Right atrium auricular region (tissue), 2 donors: ENCODE results near the gene STC2. TPM values are rescaled to one million over a fixed set of nuclear protein-coding genes. Genes with fewer than 3 reads are reported as not detected.

Experiments used
- DNase-seq: peaks from one replicate; pipeline ENCODE4 v3.0.0-alpha.2; 2019; ENCODE audit warnings: low spot score
- H3K27ac ChIP-seq, 2 donors: fragments of 200-600 bp; sonication (generic); 1 replicate in 1 of 2; 2 replicates in 1 of 2; pipeline ENCODE4 v1.5.1; 2016 to 2019
- H3K27me3 ChIP-seq, 2 donors: fragments of 200-600 bp; sonication (generic); one replicate each; pipeline versions ENCODE4 v1.5.1 to v1.6.0; 2017 to 2019
- H3K36me3 ChIP-seq: fragments of 200-600 bp; sonication (generic); one replicate; pipeline ENCODE4 v1.5.1; 2016
- H3K4me1 ChIP-seq, 2 donors: fragments of 200-600 bp; sonication (generic); one replicate each; pipeline versions ENCODE4 v1.5.1 to v1.6.0; 2017 to 2019
- H3K4me3 ChIP-seq, 2 donors: fragments of 200-600 bp; sonication (generic); 1 replicate in 1 of 2; 2 replicates in 1 of 2; pipeline ENCODE4 v1.5.1; 2017 to 2019; ENCODE audit warnings: mild to moderate bottlenecking in 1 of 2, moderate library complexity in 1 of 2
- H3K9me3 ChIP-seq, 2 donors: fragments of 200-600 bp; sonication (generic); one replicate each; pipeline ENCODE4 v1.5.1; 2019
- total RNA-seq, 2 donors: library from RNA; depleted of rRNA; stranded (reverse); fragments of >200 nt; gene quantifications; one replicate each; pipeline ENCODE4 v1.1.0, GENCODE V29; 2016
- TF ChIP-seq, protein P1 (sequence below), 2 donors: fragments of 200-600 bp; sonication (generic); IDR thresholded peaks; one replicate each; pipeline ENCODE4 v1.5.1; 2019; ENCODE audit warnings: antibody characterized with exemption in 2 of 2

The STC2 gene
- total RNA-seq, 2 donors from 2014 or later, result 16.0 to 16.1 TPM

- Histone ChIP-seq H3K27me3 (no peaks in the 10 kb centered on the region), H3K36me3 (no peaks in the 10 kb centered on the region), H3K4me1 (no peaks in the 10 kb centered on the region), H3K9me3 (peaks cover 0 to 7% of the 10 kb centered on the region in 2 donors), H3K4me3 (no peak overlapping the region), H3K27ac (no peak overlapping the region)
- TF ChIP-seq, protein P1, sequence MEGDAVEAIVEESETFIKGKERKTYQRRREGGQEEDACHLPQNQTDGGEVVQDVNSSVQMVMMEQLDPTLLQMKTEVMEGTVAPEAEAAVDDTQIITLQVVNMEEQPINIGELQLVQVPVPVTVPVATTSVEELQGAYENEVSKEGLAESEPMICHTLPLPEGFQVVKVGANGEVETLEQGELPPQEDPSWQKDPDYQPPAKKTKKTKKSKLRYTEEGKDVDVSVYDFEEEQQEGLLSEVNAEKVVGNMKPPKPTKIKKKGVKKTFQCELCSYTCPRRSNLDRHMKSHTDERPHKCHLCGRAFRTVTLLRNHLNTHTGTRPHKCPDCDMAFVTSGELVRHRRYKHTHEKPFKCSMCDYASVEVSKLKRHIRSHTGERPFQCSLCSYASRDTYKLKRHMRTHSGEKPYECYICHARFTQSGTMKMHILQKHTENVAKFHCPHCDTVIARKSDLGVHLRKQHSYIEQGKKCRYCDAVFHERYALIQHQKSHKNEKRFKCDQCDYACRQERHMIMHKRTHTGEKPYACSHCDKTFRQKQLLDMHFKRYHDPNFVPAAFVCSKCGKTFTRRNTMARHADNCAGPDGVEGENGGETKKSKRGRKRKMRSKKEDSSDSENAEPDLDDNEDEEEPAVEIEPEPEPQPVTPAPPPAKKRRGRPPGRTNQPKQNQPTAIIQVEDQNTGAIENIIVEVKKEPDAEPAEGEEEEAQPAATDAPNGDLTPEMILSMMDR (IDR thresholded peaks at IDR 0.05), result no peak
- no peak for DNase-seq
These were observed 24.4 kb upstream of the STC2 start for GRCh38 chr5:173352366-173353349.

DNA sequence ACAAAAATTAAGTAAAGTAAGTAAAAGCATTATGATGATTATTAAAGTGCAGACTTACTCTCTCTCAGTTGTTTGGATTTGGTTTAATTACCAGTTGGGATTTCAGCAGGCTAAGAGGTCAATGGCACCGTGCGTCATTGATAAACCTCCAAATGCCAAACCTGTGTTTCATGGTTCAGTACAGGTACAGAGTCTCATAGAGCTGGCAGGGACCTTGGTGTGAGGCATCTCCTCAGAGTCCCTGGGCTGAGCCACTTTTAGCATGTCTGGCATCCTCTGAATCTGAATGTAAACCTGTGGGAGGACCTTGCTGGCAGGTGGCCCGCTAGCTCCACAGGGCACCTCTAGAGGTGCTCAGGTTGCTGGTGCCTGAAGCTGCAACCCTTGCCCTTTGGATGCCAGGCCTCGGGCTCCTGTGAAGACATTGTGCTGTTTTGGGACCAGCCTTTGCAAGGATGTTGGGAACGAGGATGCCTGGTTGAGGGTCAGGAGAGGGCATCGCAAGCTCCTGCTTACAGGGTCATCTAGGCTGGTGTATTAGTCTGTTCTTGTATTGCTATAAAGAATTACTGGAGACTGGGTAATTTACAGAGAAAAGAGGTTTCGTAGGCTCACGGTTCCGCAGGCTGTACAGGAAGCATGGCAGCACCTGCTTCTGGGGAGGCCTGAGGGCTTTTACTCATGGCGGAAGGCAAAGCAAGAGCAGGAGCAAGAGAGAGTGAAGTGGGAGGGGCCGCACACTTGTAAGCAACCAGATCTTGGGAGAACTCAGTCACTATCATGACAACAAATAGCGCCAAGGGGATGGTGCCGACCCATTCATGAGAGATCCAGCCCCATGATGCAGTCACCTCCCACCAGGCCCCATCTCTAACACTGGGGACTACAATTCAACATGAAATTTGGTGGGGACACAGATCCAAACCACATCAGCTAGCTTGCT, 14.9 kb upstream of the STC2 start:
- TF ChIP-seq, protein P1 (IDR thresholded peaks at IDR 0.05), result no peak
- DNase-seq, result peak; percentile 46
- no peaks in the 10 kb centered on the region for H3K9me3 ChIP-seq
- H3K27ac ChIP-seq, result no peak overlapping the region
- no peak overlapping the region for H3K4me3 ChIP-seq
- H3K36me3 ChIP-seq, result no peaks in the 10 kb centered on the region
- H3K27me3 ChIP-seq, result no peaks in the 10 kb centered on the region
- no peaks in the 10 kb centered on the region for H3K4me1 ChIP-seq

DNA sequence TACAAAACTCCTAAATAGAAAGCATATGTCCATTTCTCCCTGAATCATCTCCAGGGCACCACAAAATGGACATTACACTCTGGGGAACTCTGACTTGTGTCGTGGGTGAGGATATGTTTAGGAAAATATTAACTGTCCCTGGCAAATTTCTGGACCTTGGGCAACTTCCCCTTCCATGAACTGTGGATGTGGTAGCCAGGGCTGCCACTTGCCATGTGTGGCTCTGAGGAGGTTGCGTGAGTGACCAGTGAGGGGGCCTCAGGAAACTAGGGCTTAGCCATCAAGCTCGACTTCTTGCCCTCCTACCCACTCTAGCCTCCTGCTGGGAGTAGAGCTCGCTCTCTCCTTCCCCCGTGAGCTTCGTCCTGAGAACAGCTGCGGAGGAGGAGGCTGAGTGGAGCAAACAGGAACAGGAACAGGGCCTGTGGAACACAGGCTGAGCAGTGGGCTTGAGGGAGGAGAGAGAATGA, 13.8 kb upstream of the STC2 start:
- H3K27ac ChIP-seq, result no peak overlapping the region
- H3K4me1 ChIP-seq, result no peaks in the 10 kb centered on the region
- H3K4me3 ChIP-seq, result no peak overlapping the region
- no peaks in the 10 kb centered on the region for H3K9me3 ChIP-seq
- TF ChIP-seq, protein P1 (IDR thresholded peaks at IDR 0.05), result no peak
- no peak for DNase-seq
- H3K27me3 ChIP-seq, result no peaks in the 10 kb centered on the region
- no peaks in the 10 kb centered on the region for H3K36me3 ChIP-seq

- Histone ChIP-seq H3K4me1 (no peaks in the 10 kb centered on the region), H3K9me3 (no peaks in the 10 kb centered on the region), H3K27me3 (no peaks in the 10 kb centered on the region), H3K4me3 (no peak overlapping the region), H3K36me3 (no peaks in the 10 kb centered on the region), H3K27ac (no peak overlapping the region)
- TF ChIP-seq, protein P1 (IDR thresholded peaks at IDR 0.05), result no peak
- DNase-seq, result no peak
These were observed 12.8 kb upstream of the STC2 start for GRCh38 chr5:173340984-173341383.

DNA sequence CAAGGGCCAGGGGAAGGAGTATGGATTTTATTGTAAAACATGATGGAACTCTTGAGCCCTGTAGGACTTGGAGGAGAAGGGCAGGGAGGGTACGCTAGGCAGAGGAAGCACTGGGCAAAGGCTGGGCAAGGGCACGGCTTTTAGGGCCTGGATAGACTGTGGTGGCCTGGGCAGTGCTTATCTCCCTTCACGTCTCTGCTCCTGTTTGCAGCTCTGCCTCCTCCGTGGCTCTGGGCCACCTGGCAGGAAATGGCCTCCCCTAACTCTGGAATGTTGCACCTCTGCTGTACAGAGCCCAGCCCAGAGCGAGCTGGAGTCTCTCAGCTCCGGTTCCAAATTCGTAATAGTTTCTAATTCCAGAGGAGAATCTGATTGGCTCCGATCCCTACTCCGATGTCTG, 12.2 kb upstream of the STC2 start:
- Histone ChIP-seq H3K4me3 (no peak overlapping the region), H3K4me1 (no peaks in the 10 kb centered on the region), H3K27ac (no peak overlapping the region), H3K36me3 (no peaks in the 10 kb centered on the region), H3K9me3 (no peaks in the 10 kb centered on the region), H3K27me3 (no peaks in the 10 kb centered on the region)
- no peak for DNase-seq
- TF ChIP-seq, protein P1 (IDR thresholded peaks at IDR 0.05), result no peak
